IMR-90 (cell line): ENCODE results near the gene RPL35. TPM values are rescaled to one million over a fixed set of nuclear protein-coding genes. Genes with fewer than 3 reads are reported as not detected.

ENCODE experiments used
- ATAC-seq: fragments of 200-7000 bp; cut with Tn5 transposase; 2 replicates; pipeline ENCODE4 v1.9.1; 2020; ENCODE audit warnings: low read depth, mild to moderate bottlenecking, moderate library complexity
- BruUV-seq: library from RNA; stranded (reverse); fragments of 400-500 nt; replicated peaks from 2 replicates; lab custom pipeline; 2021; lab: Mats Ljungman, UMichigan
- CTCF ChIA-PET: fragments of 300-600 bp; formaldehyde crosslinking; extraction: SDS; loops from one replicate; lab custom pipeline; 2021; ENCODE audit warnings: antibody characterized with exemption; lab: Yijun Ruan, JAX
- POLR2A ChIA-PET: fragments of 300-600 bp; sonication (Branson Sonifier 250); formaldehyde crosslinking; loops from one replicate; lab custom pipeline; 2022; ENCODE audit warnings: antibody characterized with exemption; ENCODE audit not compliant: unreplicated experiment; lab: Charles Lee
- DNase-seq: peaks from one replicate; pipeline ENCODE4 v3.0.0; 2013
- H2AFZ ChIP-seq: replicated peaks from 2 replicates; pipeline ENCODE3; 2013; ENCODE audit warnings: low read length, mild to moderate bottlenecking; ENCODE audit not compliant: poor library complexity
- H2AK5ac ChIP-seq: 2 replicates; pipeline ENCODE4 v1.6.1; 2013; ENCODE audit warnings: low read depth, low read length, inconsistent platforms
- H2AK9ac ChIP-seq: replicated peaks from 2 replicates; pipeline ENCODE3; 2013; ENCODE audit warnings: mild to moderate bottlenecking, low read depth, low read length, moderate library complexity; ENCODE audit not compliant: poor library complexity
- H2BK120ac ChIP-seq: 2 replicates; pipeline ENCODE4 v1.6.1; 2013; ENCODE audit warnings: low read depth, low read length, inconsistent platforms
- H2BK15ac ChIP-seq: 3 replicates; pipeline ENCODE4 v1.6.1; 2013; ENCODE audit warnings: low read depth, low read length, inconsistent platforms
- H2BK20ac ChIP-seq: 2 replicates; pipeline ENCODE4 v1.6.1; 2013; ENCODE audit warnings: low read depth, mild to moderate bottlenecking, inconsistent platforms, low read length, moderate library complexity
- H2BK5ac ChIP-seq: 2 replicates; pipeline ENCODE4 v1.6.1; 2013; ENCODE audit warnings: mild to moderate bottlenecking, low read depth, low read length, inconsistent platforms; ENCODE audit not compliant: poor library complexity, severe bottlenecking
- H3K14ac ChIP-seq: replicated peaks from 2 replicates; pipeline ENCODE4 v1.6.1; 2013; ENCODE audit warnings: low read depth, low read length, inconsistent platforms
- H3K18ac ChIP-seq: 2 replicates; pipeline ENCODE4 v1.6.1; 2013; ENCODE audit warnings: low read depth, low read length, control low read depth
- H3K23ac ChIP-seq: 2 replicates; pipeline ENCODE4 v1.6.1; 2013; ENCODE audit warnings: low read depth, low read length, inconsistent platforms
- H3K27ac ChIP-seq: 2 replicates; pipeline ENCODE4 v1.5.1; 2013; ENCODE audit warnings: mild to moderate bottlenecking, control low read depth, low read length; ENCODE audit not compliant: insufficient read depth
- H3K27me3 ChIP-seq: 2 replicates; pipeline ENCODE4 v1.6.1; 2013; ENCODE audit warnings: low read length; ENCODE audit not compliant: control insufficient read depth, insufficient read depth
- H3K36me3 ChIP-seq: 2 replicates; pipeline ENCODE4 v1.6.1; 2013; ENCODE audit warnings: low read length, mixed read lengths; ENCODE audit not compliant: control insufficient read depth, insufficient read depth
- H3K4ac ChIP-seq: 2 replicates; pipeline ENCODE4 v1.6.1; 2013; ENCODE audit warnings: low read depth, low read length, inconsistent platforms
- H3K4me1 ChIP-seq: 2 replicates; pipeline ENCODE4 v1.6.1; 2013; ENCODE audit warnings: low read length, mixed read lengths; ENCODE audit not compliant: control insufficient read depth, insufficient read depth
- H3K4me2 ChIP-seq: 2 replicates; pipeline ENCODE4 v1.6.1; 2013; ENCODE audit warnings: low read depth, mild to moderate bottlenecking, control low read depth, low read length, moderate library complexity
- H3K4me3 ChIP-seq: 2 replicates; pipeline ENCODE4 v1.5.1; 2013; ENCODE audit warnings: low read depth, mild to moderate bottlenecking, control low read depth, low read length, moderate library complexity; ENCODE audit not compliant: insufficient read depth
- H3K56ac ChIP-seq: 2 replicates; pipeline ENCODE4 v1.6.1; 2013; ENCODE audit warnings: low read length, inconsistent platforms; ENCODE audit not compliant: insufficient read depth; ENCODE audit errors: extremely low read depth
- H3K79me1 ChIP-seq, 2 experiments: 2 replicates each; pipeline ENCODE4 v1.6.1; 2013; ENCODE audit warnings: low read length in 2 of 2, inconsistent platforms in 1 of 2, low read depth in 1 of 2
- H3K9ac ChIP-seq: 2 replicates; pipeline ENCODE4 v1.6.1; 2013; ENCODE audit warnings: low read depth, low read length, control low read depth
- H3K9me1 ChIP-seq: 2 replicates; pipeline ENCODE4 v1.6.1; 2013; ENCODE audit warnings: low read length, inconsistent platforms; ENCODE audit not compliant: insufficient read depth
- H3K9me3 ChIP-seq: 2 replicates; pipeline ENCODE4 v1.6.1; 2013; ENCODE audit warnings: low read length; ENCODE audit not compliant: control insufficient read depth, insufficient read depth
- H4K20me1 ChIP-seq: 2 replicates; pipeline ENCODE4 v1.6.1; 2013; ENCODE audit warnings: low read length, inconsistent platforms; ENCODE audit not compliant: insufficient read depth
- H4K5ac ChIP-seq: 2 replicates; pipeline ENCODE4 v1.6.1; 2013; ENCODE audit warnings: mild to moderate bottlenecking, low read depth, low read length, control low read depth
- H4K8ac ChIP-seq, 2 experiments: 2 replicates each; pipeline ENCODE4 v1.6.1; 2013; ENCODE audit warnings: low read depth in 2 of 2, low read length in 2 of 2, control low read depth in 1 of 2, inconsistent platforms in 1 of 2
- H4K91ac ChIP-seq: 2 replicates; pipeline ENCODE4 v1.6.1; 2013; ENCODE audit warnings: low read depth, low read length, inconsistent platforms; ENCODE audit not compliant: insufficient read depth
- BHLHE40 ChIP-seq: fragments of 150-350 bp; IDR thresholded peaks from 2 replicates; pipeline ENCODE4 v1.6.1; 2016; ENCODE audit warnings: mild to moderate bottlenecking, low read depth, low read length
- CEBPB ChIP-seq: IDR thresholded peaks from 2 replicates; pipeline ENCODE4 v1.6.1; 2012; ENCODE audit warnings: low read depth, low read length, improper control_type of control experiment
- CHD1 ChIP-seq: IDR thresholded peaks from 2 replicates; pipeline ENCODE4 v1.6.1; 2012; ENCODE audit warnings: low read depth, low read length, improper control_type of control experiment
- ELK1 ChIP-seq: fragments of 150-350 bp; IDR thresholded peaks from 2 replicates; pipeline ENCODE4 v1.6.1; 2016; ENCODE audit warnings: low read depth, mild to moderate bottlenecking, low read length, moderate library complexity, borderline replicate concordance
- FOS ChIP-seq: fragments of 150-350 bp; IDR thresholded peaks from 2 replicates; pipeline ENCODE4 v1.6.1; 2016; ENCODE audit warnings: low read depth, low read length
- MAFK ChIP-seq: IDR thresholded peaks from 2 replicates; pipeline ENCODE4 v1.6.1; 2012; ENCODE audit warnings: low read depth, low read length, improper control_type of control experiment
- MAZ ChIP-seq: IDR thresholded peaks from 2 replicates; pipeline ENCODE4 v1.6.1; 2012; ENCODE audit warnings: low read depth, mild to moderate bottlenecking, low read length, improper control_type of control experiment, moderate library complexity, borderline replicate concordance
- MXI1 ChIP-seq: IDR thresholded peaks from 2 replicates; pipeline ENCODE4 v1.6.1; 2012; ENCODE audit warnings: low read depth, mild to moderate bottlenecking, low read length, moderate library complexity, borderline replicate concordance
- NFE2L2 ChIP-seq: fragments of 150-350 bp; IDR thresholded peaks from 2 replicates; pipeline ENCODE4 v1.6.1; 2016; ENCODE audit warnings: low read depth, mild to moderate bottlenecking, low read length
- POLR2A ChIP-seq: IDR thresholded peaks from 2 replicates; pipeline ENCODE4 v1.6.1; 2012; ENCODE audit warnings: mild to moderate bottlenecking, low read depth, low read length
- RAD21 ChIP-seq: IDR thresholded peaks from 2 replicates; pipeline ENCODE4 v1.6.1; 2012; ENCODE audit warnings: low read length, improper control_type of control experiment
- RFX5 ChIP-seq: IDR thresholded peaks from 2 replicates; pipeline ENCODE4 v1.8.0; 2012; ENCODE audit warnings: low read depth, mild to moderate bottlenecking, low read length, moderate library complexity
- SMC3 ChIP-seq: fragments of 150-350 bp; IDR thresholded peaks from 2 replicates; pipeline ENCODE4 v1.6.1; 2016; ENCODE audit warnings: low read depth, mild to moderate bottlenecking, antibody characterized with exemption, low read length, moderate library complexity
- WGBS, 2 experiments: methylation state at CpG; one replicate each; pipeline versions ENCODE4 v1.1.5 to v1.1.7; 2013; ENCODE audit warnings: missing lambda C conversion rate in 2 of 2; ENCODE audit not compliant: insufficient read length in 1 of 2; ENCODE audit errors: extremely low coverage in 2 of 2; 5-methylcytosine and 5-hydroxymethylcytosine counted together
- dilution Hi-C: fragments of 300-500 bp; cut with HindIII; formaldehyde crosslinking; loops from one replicate; pipeline ENCODE4 v1.14.3; 2018; ENCODE audit warnings: low sequenced_read_pairs; ENCODE audit not compliant: unreplicated experiment
- in situ Hi-C: fragments of 300-500 bp; cut with MboI; formaldehyde crosslinking; loops from 3 replicates; pipeline ENCODE4 v1.14.3; 2019; ENCODE audit warnings: low sequenced_read_pairs, inconsistent platforms, mixed read lengths
- intact Hi-C: fragments of 100-400 bp; cut with micrococcal nuclease; formaldehyde crosslinking; loops from 2 replicates; pipeline ENCODE4 v1.10.0; 2022
- polyA plus RNA-seq, 3 experiments: library from polyadenylated mRNA; depleted of rRNA; stranded (reverse); fragments of >200 nt; gene quantifications; 2 replicates each; pipeline ENCODE4 v1.2.3, GENCODE V29; 2012; ENCODE audit warnings: low replicate concordance in 1 of 3
- total RNA-seq: library from RNA; depleted of rRNA; stranded (reverse); fragments of >200 nt; gene quantifications from 2 replicates; pipeline ENCODE4 v1.2.3, GENCODE V29; 2012
- TF ChIP-seq, protein P1 (sequence below): fragments of 150-350 bp; IDR thresholded peaks from 2 replicates; pipeline ENCODE4 v1.6.1; 2017; ENCODE audit warnings: mild to moderate bottlenecking, antibody characterized with exemption, low read length, low read depth

Gene RPL35
- total and polyA plus RNA-seq, 2 of the 4 experiments (the other 2 are of a cell fraction) = 881 to 1,650 TPM

DNA sequence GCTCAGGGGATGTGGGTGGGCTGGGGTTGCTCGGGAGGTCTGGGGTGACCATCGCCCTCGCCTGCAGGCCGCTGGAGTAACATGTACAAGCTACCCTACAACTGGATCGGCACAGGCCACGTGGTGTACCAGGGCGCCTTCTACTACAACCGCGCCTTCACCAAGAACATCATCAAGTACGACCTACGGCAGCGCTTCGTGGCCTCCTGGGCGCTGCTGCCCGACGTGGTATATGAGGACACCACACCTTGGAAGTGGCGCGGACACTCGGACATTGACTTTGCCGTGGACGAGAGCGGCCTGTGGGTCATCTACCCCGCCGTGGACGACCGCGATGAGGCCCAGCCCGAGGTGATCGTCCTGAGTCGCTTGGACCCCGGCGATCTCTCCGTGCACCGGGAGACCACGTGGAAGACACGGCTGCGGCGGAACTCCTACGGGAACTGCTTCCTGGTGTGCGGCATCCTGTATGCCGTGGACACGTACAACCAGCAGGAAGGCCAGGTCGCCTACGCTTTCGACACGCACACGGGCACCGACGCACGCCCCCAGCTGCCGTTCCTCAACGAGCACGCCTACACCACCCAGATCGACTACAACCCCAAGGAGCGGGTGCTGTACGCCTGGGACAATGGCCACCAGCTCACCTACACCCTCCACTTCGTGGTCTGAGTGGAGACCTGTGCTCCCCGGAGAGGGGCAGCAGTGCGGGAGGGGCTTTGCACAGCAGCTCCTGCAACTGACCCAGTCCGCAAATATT, 51.8 kb downstream of the RPL35 start:
- Histone ChIP-seq H3K4me3 (no peak overlapping the region), H3K4ac (peak overlapping the region; percentile 100), H3K9me3 (no peaks in the 10 kb centered on the region), H2BK15ac (peak overlapping the region; percentile 98; the same call in 2 of the 3 replicates), H4K91ac (peak overlapping the region; percentile 98), H4K20me1 (no peaks in the 10 kb centered on the region), H2BK120ac (peak overlapping the region; percentile 99), H2BK5ac (peak overlapping the region; percentile 56), H2AK5ac (peak overlapping the region; percentile 100), H3K23ac (no peak overlapping the region), H4K8ac (peak overlapping the region; percentile 84 to 96; a peak in 3 of 4 replicates), H2AFZ (peak overlapping the region; percentile 93), H3K4me2 (no peak overlapping the region), H3K27me3 (no peaks in the 10 kb centered on the region), H3K9me1 (peaks cover 20% of the 10 kb centered on the region), H3K79me1 (peaks cover 0 to 10% of the 10 kb centered on the region in 2 experiments; a peak in 2 of 4 replicates), H2BK20ac (peak overlapping the region; percentile 99), H3K9ac (no peak overlapping the region), H4K5ac (no peak overlapping the region; the same call in 1 of the 2 replicates), H3K56ac (no peak overlapping the region), H3K4me1 (peaks cover 23% of the 10 kb centered on the region), H3K14ac (peak overlapping the region; percentile 98), H3K36me3 (peaks cover 12% of the 10 kb centered on the region; the same call in 1 of the 2 replicates), H2AK9ac (peak overlapping the region; percentile 92), H3K18ac (peak overlapping the region; percentile 68; the same call in 1 of the 2 replicates), H3K27ac (no peak overlapping the region; the same call in 1 of the 2 replicates)
- dilution Hi-C loops = no loop called here
- ChIA-PET POLR2A (no interaction called here), CTCF (interaction anchor here (0.8 kb wide), 1 partner anchor 43 kb away, joined by 3 read pairs; the partner anchor contains the start of gene WDR38)
- no peak for ATAC-seq
- 97% methylated on average over 20 of the region's 60 CpGs; no CpG with 5 or more reads in 1 of the 2 experiments for WGBS, 2 experiments
- intact Hi-C loops = no loop called here
- TF ChIP-seq RFX5 (no peak), MAFK (no peak), POLR2A (no peak), CEBPB (no peak), NFE2L2 (no peak), CHD1 (no peak), FOS (no peak), SMC3 (no peak), BHLHE40 (no peak), MXI1 (no peak), RAD21 (no peak), ELK1 (no peak), MAZ (no peak)
- TF ChIP-seq, protein P1, sequence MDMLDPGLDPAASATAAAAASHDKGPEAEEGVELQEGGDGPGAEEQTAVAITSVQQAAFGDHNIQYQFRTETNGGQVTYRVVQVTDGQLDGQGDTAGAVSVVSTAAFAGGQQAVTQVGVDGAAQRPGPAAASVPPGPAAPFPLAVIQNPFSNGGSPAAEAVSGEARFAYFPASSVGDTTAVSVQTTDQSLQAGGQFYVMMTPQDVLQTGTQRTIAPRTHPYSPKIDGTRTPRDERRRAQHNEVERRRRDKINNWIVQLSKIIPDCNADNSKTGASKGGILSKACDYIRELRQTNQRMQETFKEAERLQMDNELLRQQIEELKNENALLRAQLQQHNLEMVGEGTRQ = no peak
- no TSS peak for BruUV-seq
- in situ Hi-C loops = no loop called here
- DNase-seq = no peak
